Measurements from ENCODE around the gene ZNF780A. TPM values are rescaled to one million over a fixed set of nuclear protein-coding genes. Genes with fewer than 3 reads are reported as not detected.

ZNF780A gene
- total and polyA plus RNA-seq, 4 donors, result 10.4 to 32.9 (median 20.1) TPM

DNA sequence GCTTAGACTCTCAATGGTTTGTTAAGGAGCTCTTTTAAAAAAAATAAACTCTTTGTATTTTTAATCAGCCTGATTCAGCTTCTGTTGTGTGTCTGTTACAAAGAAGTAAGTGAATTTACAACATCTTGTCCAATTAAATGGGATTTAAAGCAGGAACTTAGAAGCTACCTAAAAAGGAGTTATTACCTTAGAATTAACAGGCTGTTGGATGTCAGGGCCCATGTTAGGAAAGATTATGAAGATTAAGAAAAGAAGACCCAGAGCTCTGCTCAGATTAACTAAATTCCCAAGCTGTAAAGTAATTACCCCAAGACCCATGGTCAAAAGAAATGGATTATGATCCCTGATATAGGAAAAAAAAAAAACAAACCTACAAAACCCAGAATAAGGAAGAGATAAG lies 44.1 kb upstream of the ZNF780A start:
- no peak overlapping the region for H3K9ac ChIP-seq (ENCODE audit: insufficient read depth in 1 of 2, low read length in 2 of 2)
- no peaks in the 10 kb centered on the region for H3K36me3 ChIP-seq (ENCODE audit: control insufficient read depth in 4 of 4, insufficient read depth in 4 of 4, low read length in 4 of 4)
- H3K27ac ChIP-seq (ENCODE audit: low read depth in 1 of 2, low read length in 1 of 2), result no peak overlapping the region
- DNase-seq (no peak), ATAC-seq (ENCODE audit: insufficient read depth, low FRiP score) (no peak)
- H3K27me3 ChIP-seq (ENCODE audit: control insufficient read depth in 3 of 3, insufficient read depth in 3 of 3, low read length in 2 of 3), result peaks cover 0 to 10% (median 2%) of the 10 kb centered on the region in 3 donors
- H3K4me3 ChIP-seq, result no peak overlapping the region
- no peaks in the 10 kb centered on the region for H3K4me1 ChIP-seq (ENCODE audit: control insufficient read depth in 5 of 5, insufficient read depth in 5 of 5, low read length in 5 of 5)
- no peaks in the 10 kb centered on the region for H3K9me3 ChIP-seq (ENCODE audit: control insufficient read depth in 4 of 4, insufficient read depth in 3 of 4, low read length in 3 of 4)
- TF ChIP-seq, protein P1, sequence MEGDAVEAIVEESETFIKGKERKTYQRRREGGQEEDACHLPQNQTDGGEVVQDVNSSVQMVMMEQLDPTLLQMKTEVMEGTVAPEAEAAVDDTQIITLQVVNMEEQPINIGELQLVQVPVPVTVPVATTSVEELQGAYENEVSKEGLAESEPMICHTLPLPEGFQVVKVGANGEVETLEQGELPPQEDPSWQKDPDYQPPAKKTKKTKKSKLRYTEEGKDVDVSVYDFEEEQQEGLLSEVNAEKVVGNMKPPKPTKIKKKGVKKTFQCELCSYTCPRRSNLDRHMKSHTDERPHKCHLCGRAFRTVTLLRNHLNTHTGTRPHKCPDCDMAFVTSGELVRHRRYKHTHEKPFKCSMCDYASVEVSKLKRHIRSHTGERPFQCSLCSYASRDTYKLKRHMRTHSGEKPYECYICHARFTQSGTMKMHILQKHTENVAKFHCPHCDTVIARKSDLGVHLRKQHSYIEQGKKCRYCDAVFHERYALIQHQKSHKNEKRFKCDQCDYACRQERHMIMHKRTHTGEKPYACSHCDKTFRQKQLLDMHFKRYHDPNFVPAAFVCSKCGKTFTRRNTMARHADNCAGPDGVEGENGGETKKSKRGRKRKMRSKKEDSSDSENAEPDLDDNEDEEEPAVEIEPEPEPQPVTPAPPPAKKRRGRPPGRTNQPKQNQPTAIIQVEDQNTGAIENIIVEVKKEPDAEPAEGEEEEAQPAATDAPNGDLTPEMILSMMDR (IDR thresholded peaks at IDR 0.05; ENCODE audit: control extremely low read depth, extremely low read depth), result no peak

- peaks cover 0 to 12% (median 2%) of the 10 kb centered on the region in 3 donors for H3K27me3 ChIP-seq (ENCODE audit: control insufficient read depth in 3 of 3, insufficient read depth in 3 of 3, low read length in 2 of 3)
- H3K4me1 ChIP-seq (ENCODE audit: control insufficient read depth in 5 of 5, insufficient read depth in 5 of 5, low read length in 5 of 5), result no peaks in the 10 kb centered on the region
- no peak overlapping the region for H3K27ac ChIP-seq (ENCODE audit: low read depth in 1 of 2, low read length in 1 of 2)
- no peaks in the 10 kb centered on the region for H3K9me3 ChIP-seq (ENCODE audit: control insufficient read depth in 4 of 4, insufficient read depth in 3 of 4, low read length in 3 of 4)
- no peak overlapping the region for H3K9ac ChIP-seq (ENCODE audit: insufficient read depth in 1 of 2, low read length in 2 of 2)
- TF ChIP-seq, protein P1 (IDR thresholded peaks at IDR 0.05; ENCODE audit: control extremely low read depth, extremely low read depth), result no peak
- WGBS, 2 donors, result 83 to 87% methylated on average over 1 of the region's 1 CpG
- no peak for DNase-seq
- H3K4me3 ChIP-seq, result no peak overlapping the region
- no peaks in the 10 kb centered on the region for H3K36me3 ChIP-seq (ENCODE audit: control insufficient read depth in 4 of 4, insufficient read depth in 4 of 4, low read length in 4 of 4)
- no peak for ATAC-seq (ENCODE audit: insufficient read depth, low FRiP score)
Observed at GRCh38 chr19:40133491-40133890, 42.7 kb upstream of the ZNF780A start.

DNA sequence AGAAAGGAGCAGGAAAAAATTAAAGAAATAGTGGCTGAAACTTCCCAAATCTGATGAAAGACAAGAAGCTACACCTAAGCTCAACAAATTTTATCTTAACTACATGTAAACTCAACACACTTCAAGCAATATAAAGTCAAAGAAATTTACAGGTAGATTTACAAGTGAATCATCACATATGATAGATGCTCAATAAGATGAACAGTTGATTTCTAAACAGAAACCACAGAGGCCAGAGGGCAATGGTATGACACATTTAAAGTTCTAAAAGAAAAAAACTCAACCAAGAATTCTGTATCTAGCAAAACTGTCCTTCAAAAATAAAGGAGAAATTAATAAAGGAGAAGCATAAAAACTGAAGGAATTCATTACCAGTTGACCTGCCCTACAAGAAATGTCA lies 39.3 kb upstream of the ZNF780A start:
- TF ChIP-seq, protein P1 (IDR thresholded peaks at IDR 0.05; ENCODE audit: control extremely low read depth, extremely low read depth), result no peak
- no peaks in the 10 kb centered on the region for H3K9me3 ChIP-seq (ENCODE audit: control insufficient read depth in 4 of 4, insufficient read depth in 3 of 4, low read length in 3 of 4)
- ATAC-seq (ENCODE audit: insufficient read depth, low FRiP score) (no peak), DNase-seq (no peak)
- H3K27me3 ChIP-seq (ENCODE audit: control insufficient read depth in 3 of 3, insufficient read depth in 3 of 3, low read length in 2 of 3), result peaks cover 0 to 5% (median 0%) of the 10 kb centered on the region in 3 donors
- H3K9ac ChIP-seq (ENCODE audit: insufficient read depth in 1 of 2, low read length in 2 of 2), result no peak overlapping the region
- H3K4me1 ChIP-seq (ENCODE audit: control insufficient read depth in 5 of 5, insufficient read depth in 5 of 5, low read length in 5 of 5), result no peaks in the 10 kb centered on the region
- no peak overlapping the region for H3K4me3 ChIP-seq
- no peaks in the 10 kb centered on the region for H3K36me3 ChIP-seq (ENCODE audit: control insufficient read depth in 4 of 4, insufficient read depth in 4 of 4, low read length in 4 of 4)
- H3K27ac ChIP-seq (ENCODE audit: low read depth in 1 of 2, low read length in 1 of 2), result no peak overlapping the region

GRCh38 chr19:40129425-40129824 lies 38.7 kb upstream of the ZNF780A start:
- Histone ChIP-seq H3K36me3 (ENCODE audit: control insufficient read depth in 4 of 4, insufficient read depth in 4 of 4, low read length in 4 of 4) (no peaks in the 10 kb centered on the region), H3K27ac (ENCODE audit: low read depth in 1 of 2, low read length in 1 of 2) (no peak overlapping the region), H3K4me3 (no peak overlapping the region), H3K4me1 (ENCODE audit: control insufficient read depth in 5 of 5, insufficient read depth in 5 of 5, low read length in 5 of 5) (no peaks in the 10 kb centered on the region), H3K27me3 (ENCODE audit: control insufficient read depth in 3 of 3, insufficient read depth in 3 of 3, low read length in 2 of 3) (peaks cover 0 to 5% (median 0%) of the 10 kb centered on the region in 3 donors), H3K9me3 (ENCODE audit: control insufficient read depth in 4 of 4, insufficient read depth in 3 of 4, low read length in 3 of 4) (no peaks in the 10 kb centered on the region), H3K9ac (ENCODE audit: insufficient read depth in 1 of 2, low read length in 2 of 2) (no peak overlapping the region)
- no peak for DNase-seq
- ATAC-seq (ENCODE audit: insufficient read depth, low FRiP score), result no peak
- TF ChIP-seq, protein P1 (IDR thresholded peaks at IDR 0.05; ENCODE audit: control extremely low read depth, extremely low read depth), result no peak
- 69 to 75% methylated on average over 3 of the region's 3 CpGs for WGBS, 2 donors

Data from lung (tissue), 12 donors.